Activated CD8-positive, alpha-beta T cell treated with anti-CD3 and anti-CD28 coated beads for 36 hours (primary cell): ENCODE data around the gene BBX. TPM values are rescaled to one million over a fixed set of nuclear protein-coding genes. Genes with fewer than 3 reads are reported as not detected.
A peak's percentile ranks its signal among the peaks of the same experiment; 100 is the strongest.

Experiments
- ATAC-seq: fragments of 200-7000 bp; cut with Tn5 transposase; one replicate; pipeline ENCODE4 v1.10.0; 2021; ENCODE audit warnings: mild to moderate bottlenecking, moderate library complexity
- CTCF ChIA-PET: fragments of 350-600 bp; sonication (Branson Sonifier 250); formaldehyde crosslinking; loops from one replicate; lab custom pipeline; 2021; ENCODE audit warnings: antibody characterized with exemption; lab: Charles Lee
- POLR2A ChIA-PET: fragments of 350-600 bp; sonication (Branson Sonifier 250); formaldehyde crosslinking; loops from one replicate; lab custom pipeline; 2021; ENCODE audit warnings: antibody characterized with exemption; lab: Charles Lee
- DNase-seq: peaks from one replicate; pipeline ENCODE4 v3.0.0-alpha.2; 2020
- H3K27ac Mint-ChIP-seq: one replicate; pipeline ENCODE4 v1.8.0; 2021; ENCODE audit warnings: mild to moderate bottlenecking, mixed read lengths
- H3K27me3 Mint-ChIP-seq: one replicate; pipeline ENCODE4 v1.8.0; 2021; ENCODE audit warnings: mixed read lengths
- H3K36me3 Mint-ChIP-seq: one replicate; pipeline ENCODE4 v1.8.0; 2021; ENCODE audit warnings: low read depth, mixed read lengths
- H3K4me1 Mint-ChIP-seq: one replicate; pipeline ENCODE4 v1.8.0; 2021; ENCODE audit warnings: low read depth, mixed read lengths
- H3K4me3 Mint-ChIP-seq: one replicate; pipeline ENCODE4 v1.8.0; 2021; ENCODE audit warnings: mild to moderate bottlenecking, moderate library complexity, mixed read lengths
- H3K9me3 Mint-ChIP-seq: one replicate; pipeline ENCODE4 v1.8.0; 2021; ENCODE audit warnings: mixed read lengths
- intact Hi-C: fragments of 100-400 bp; cut with micrococcal nuclease; formaldehyde crosslinking; loops from one replicate; pipeline ENCODE4 v1.10.0; 2022
- total RNA-seq, 2 experiments: library from RNA; stranded (reverse); gene quantifications; one replicate each; pipeline ENCODE4 v1.2.3, GENCODE V29; 2021
- TF ChIP-seq, protein P1 (sequence below): fragments of 200-600 bp; IDR thresholded peaks from one replicate; pipeline ENCODE4 v1.8.0; 2022; ENCODE audit warnings: antibody characterized with exemption, mild to moderate bottlenecking

BBX gene
- total RNA-seq, 2 experiments from 2014 or later: 40.9 to 42.4 TPM

DNA sequence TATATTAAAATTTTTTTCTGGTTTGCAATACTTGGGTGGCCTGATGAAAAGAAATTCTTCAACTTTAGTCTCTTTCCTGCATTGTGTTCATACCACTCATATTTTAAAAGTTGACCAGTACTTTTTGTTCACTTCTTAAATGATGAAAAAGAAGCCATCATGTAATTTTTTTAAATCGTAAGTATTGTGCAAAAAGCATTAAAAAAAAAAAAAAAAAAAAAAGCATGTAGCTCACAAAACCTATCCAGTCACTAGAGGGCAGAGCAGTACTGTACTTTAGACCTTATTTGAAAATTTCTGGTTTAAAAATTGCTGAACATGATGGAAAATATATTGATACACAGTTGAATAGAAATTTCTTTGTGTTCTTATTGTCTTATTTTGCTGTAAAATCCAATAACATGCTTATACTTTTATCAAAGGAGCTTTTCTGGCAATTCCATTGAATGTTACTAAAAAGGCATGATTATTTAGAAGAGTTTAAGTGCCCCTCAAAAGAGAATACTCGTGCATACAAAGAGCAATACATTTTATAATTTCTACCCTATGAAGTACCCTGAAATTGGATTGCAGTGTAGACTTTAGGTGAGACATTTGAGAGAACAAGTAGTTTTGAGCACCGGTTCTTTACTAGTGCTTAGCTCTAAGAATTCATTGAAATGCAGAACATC lies 137.7 kb downstream of the BBX start:
- POLR2A ChIA-PET: no interaction called here

DNA sequence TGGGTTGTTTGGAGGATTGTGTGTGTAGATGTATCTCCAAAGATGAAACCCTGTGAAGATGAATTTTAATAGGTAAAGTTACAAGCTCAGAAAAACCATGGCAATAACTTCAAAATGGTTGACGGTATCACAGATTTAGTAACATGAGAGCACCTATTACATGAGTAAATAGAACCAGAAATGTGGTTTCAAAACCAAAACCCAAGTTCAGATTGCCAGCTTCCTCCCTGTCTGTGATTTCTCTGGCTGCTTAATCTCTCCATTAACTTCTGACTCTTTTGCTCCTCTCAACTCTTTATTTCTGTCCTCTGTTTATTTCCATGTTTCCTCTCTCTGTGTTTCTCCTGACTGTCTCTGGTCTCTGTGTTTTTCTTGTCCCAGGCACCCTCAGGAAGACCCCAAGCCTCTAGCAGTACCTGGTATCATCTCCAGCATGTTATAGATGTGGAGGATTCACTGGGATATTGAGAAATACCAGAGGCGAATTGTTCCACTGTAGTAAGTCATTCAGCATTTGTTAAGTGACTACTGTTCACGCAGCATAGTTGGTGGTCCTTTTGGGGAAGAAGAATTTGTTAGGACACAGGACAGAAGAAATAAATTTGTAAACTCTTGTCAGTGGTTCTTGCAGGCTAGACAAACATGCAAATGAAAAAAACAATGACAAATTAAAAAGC lies 138.8 kb downstream of the BBX start:
- ATAC-seq: peak; percentile 73

More for the DNA sequence above, 137.7 kb downstream of the BBX start:
- CTCF ChIA-PET: interaction anchor here (0.5 to 6.7 kb wide), 18 partner anchors 9 to 424 kb away, joined by 3 to 60 read pairs (median 3); no protein-coding TSS in a partner anchor
- Mint-ChIP-seq H3K27ac (no peak overlapping the region), H3K4me1 (peaks cover 26% of the 10 kb centered on the region), H3K9me3 (no peaks in the 10 kb centered on the region), H3K36me3 (no peaks in the 10 kb centered on the region), H3K4me3 (no peak overlapping the region), H3K27me3 (no peaks in the 10 kb centered on the region)
- ATAC-seq: no peak
- DNase-seq: no peak
- TF ChIP-seq, protein P1, sequence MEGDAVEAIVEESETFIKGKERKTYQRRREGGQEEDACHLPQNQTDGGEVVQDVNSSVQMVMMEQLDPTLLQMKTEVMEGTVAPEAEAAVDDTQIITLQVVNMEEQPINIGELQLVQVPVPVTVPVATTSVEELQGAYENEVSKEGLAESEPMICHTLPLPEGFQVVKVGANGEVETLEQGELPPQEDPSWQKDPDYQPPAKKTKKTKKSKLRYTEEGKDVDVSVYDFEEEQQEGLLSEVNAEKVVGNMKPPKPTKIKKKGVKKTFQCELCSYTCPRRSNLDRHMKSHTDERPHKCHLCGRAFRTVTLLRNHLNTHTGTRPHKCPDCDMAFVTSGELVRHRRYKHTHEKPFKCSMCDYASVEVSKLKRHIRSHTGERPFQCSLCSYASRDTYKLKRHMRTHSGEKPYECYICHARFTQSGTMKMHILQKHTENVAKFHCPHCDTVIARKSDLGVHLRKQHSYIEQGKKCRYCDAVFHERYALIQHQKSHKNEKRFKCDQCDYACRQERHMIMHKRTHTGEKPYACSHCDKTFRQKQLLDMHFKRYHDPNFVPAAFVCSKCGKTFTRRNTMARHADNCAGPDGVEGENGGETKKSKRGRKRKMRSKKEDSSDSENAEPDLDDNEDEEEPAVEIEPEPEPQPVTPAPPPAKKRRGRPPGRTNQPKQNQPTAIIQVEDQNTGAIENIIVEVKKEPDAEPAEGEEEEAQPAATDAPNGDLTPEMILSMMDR: peak; percentile 68
- intact Hi-C loops: no loop called here

DNA sequence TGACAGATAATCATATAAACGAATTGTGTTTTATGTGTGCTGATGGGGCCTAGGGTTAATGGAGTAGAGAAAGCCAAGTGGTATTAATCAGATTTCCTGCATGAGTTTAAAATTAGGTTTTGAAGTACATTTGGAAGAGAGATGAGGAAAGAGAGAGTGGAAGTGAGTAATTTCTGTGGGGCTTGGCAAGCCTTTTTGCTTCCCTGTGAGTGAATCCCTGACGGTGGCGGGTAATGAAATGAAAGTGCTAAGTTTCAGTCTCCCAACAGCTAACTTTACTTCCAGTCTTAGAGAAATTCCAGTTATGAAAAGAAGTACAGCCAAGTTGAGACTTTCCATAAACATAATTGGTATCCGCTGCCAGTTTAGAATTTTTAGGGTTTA lies 139.4 kb downstream of the BBX start:
- TF ChIP-seq, protein P1: no peak
- no peak for ATAC-seq

More for the DNA sequence above, 138.8 kb downstream of the BBX start:
- no peaks in the 10 kb centered on the region for H3K9me3 Mint-ChIP-seq
- peaks cover 26% of the 10 kb centered on the region for H3K4me1 Mint-ChIP-seq
- no peaks in the 10 kb centered on the region for H3K27me3 Mint-ChIP-seq
- POLR2A ChIA-PET: interaction anchor here (1.2 kb wide), 1 partner anchor 9 kb away, joined by 3 read pairs; no protein-coding TSS in a partner anchor
- CTCF ChIA-PET: interaction anchor here (0.7 to 6.7 kb wide), 14 partner anchors 9 to 425 kb away, joined by 3 to 60 read pairs (median 4); no protein-coding TSS in a partner anchor
- intact Hi-C loops: no loop called here
- no peak overlapping the region for H3K4me3 Mint-ChIP-seq
- peak overlapping the region; percentile 32 for H3K27ac Mint-ChIP-seq
- TF ChIP-seq, protein P1: no peak
- no peak for DNase-seq
- H3K36me3 Mint-ChIP-seq: no peaks in the 10 kb centered on the region

DNA sequence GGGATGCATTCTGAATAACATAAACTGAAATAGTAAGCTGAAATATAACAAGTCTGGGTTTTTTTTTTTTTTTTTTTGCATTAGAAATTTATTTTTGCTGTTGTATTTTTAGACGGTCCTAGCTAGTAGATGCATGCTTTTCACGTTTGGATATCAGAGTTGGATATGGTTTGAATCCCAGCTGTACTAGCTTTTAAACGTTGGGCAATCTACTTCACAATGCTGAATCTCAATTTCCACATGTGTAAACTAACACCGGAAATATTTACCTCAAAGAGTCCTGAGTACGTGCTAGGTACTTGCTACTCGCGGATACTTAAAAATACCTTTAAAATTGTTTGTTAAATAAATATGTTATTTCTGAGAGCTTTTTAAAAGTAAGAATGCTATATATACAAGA lies 139.8 kb downstream of the BBX start:
- intact Hi-C loops: no loop called here
- TF ChIP-seq, protein P1: no peak
- Mint-ChIP-seq H3K27ac (no peak overlapping the region), H3K9me3 (no peaks in the 10 kb centered on the region), H3K27me3 (no peaks in the 10 kb centered on the region), H3K36me3 (no peaks in the 10 kb centered on the region), H3K4me1 (peaks cover 23% of the 10 kb centered on the region), H3K4me3 (no peak overlapping the region)
- CTCF ChIA-PET: interaction anchor here (0.8 to 6.7 kb wide), 9 partner anchors 8 to 426 kb away, joined by 3 to 60 read pairs (median 5); no protein-coding TSS in a partner anchor
- POLR2A ChIA-PET: no interaction called here
- no peak for DNase-seq
- ATAC-seq: no peak

More for the DNA sequence above, 139.4 kb downstream of the BBX start:
- H3K9me3 Mint-ChIP-seq: no peaks in the 10 kb centered on the region
- H3K27me3 Mint-ChIP-seq: no peaks in the 10 kb centered on the region
- peaks cover 23% of the 10 kb centered on the region for H3K4me1 Mint-ChIP-seq
- no peak for DNase-seq
- CTCF ChIA-PET: interaction anchor here (0.8 to 6.7 kb wide), 10 partner anchors 8 to 426 kb away, joined by 3 to 60 read pairs (median 5); no protein-coding TSS in a partner anchor
- intact Hi-C loops: no loop called here
- no peak overlapping the region for H3K4me3 Mint-ChIP-seq
- H3K36me3 Mint-ChIP-seq: no peaks in the 10 kb centered on the region
- POLR2A ChIA-PET: interaction anchor here (1.2 kb wide), 1 partner anchor 9 kb away, joined by 3 read pairs; no protein-coding TSS in a partner anchor
- no peak overlapping the region for H3K27ac Mint-ChIP-seq
